HCT116 (cell line): ENCODE results near the gene FOXRED1. TPM values are rescaled to one million over a fixed set of nuclear protein-coding genes. Genes with fewer than 3 reads are reported as not detected.

ENCODE experiments used
- ATAC-seq: fragments of 200-7000 bp; cut with Tn5 transposase; 2 replicates; pipeline ENCODE4 v1.9.1; 2020; ENCODE audit warnings: mild to moderate bottlenecking, moderate library complexity
- BruUV-seq: library from RNA; stranded (reverse); fragments of 400-500 nt; replicated peaks from 2 replicates; lab custom pipeline; 2021; lab: Mats Ljungman, UMichigan
- CTCF ChIA-PET: fragments of 300-600 bp; sonication (Branson Sonifier 250); formaldehyde crosslinking; loops from one replicate; lab custom pipeline; 2021; ENCODE audit warnings: antibody characterized with exemption; lab: Charles Lee
- POLR2A ChIA-PET: fragments of 300-600, 350-600 bp; sonication (Branson Sonifier 250); formaldehyde crosslinking; loops from one replicate; lab custom pipeline; 2021; ENCODE audit warnings: antibody characterized with exemption; lab: Charles Lee
- RAD21 ChIA-PET, 2 experiments: fragments of 300-600 bp; sonication (Branson Sonifier 250); formaldehyde crosslinking; loops; one replicate each; lab custom pipeline; 2023; ENCODE audit warnings: low total read pairs in 2 of 2; ENCODE audit not compliant: uncharacterized antibody in 2 of 2, unreplicated experiment in 2 of 2, low non-redundant PET in 1 of 2; lab: Charles Lee
- DNase-seq: peaks from one replicate; pipeline ENCODE4 v3.0.0-alpha.2; 2010; ENCODE audit warnings: low read depth, low spot score
- H2AFZ ChIP-seq: fragments of 200-600 bp; shearing (Covaris generic), sonication (generic); 2 replicates; pipeline ENCODE4 v1.6.1; 2017; ENCODE audit warnings: low read depth, mixed run types, mixed read lengths, antibody characterized with exemption, low read length; ENCODE audit not compliant: poor library complexity, severe bottlenecking
- H3K27ac ChIP-seq: 2 replicates; pipeline ENCODE4 v1.5.1; 2012; ENCODE audit warnings: low read depth, low read length
- H3K27me3 ChIP-seq: fragments of 200-600 bp; sonication (generic); 2 replicates; pipeline ENCODE4 v1.6.1; 2016; ENCODE audit warnings: mixed run types, low read length, mixed read lengths; ENCODE audit not compliant: insufficient read depth
- H3K36me3 ChIP-seq, 2 experiments: fragments of 200-500 bp in 1 of 2; fragments of 200-600 bp in 1 of 2; sonication (Bioruptor generic) in 1 of 2; sonication (generic) in 1 of 2; 2 replicates each; pipeline versions ENCODE4 v1.5.1 to v1.6.1; 2014 to 2016; ENCODE audit warnings: low read length in 2 of 2, inconsistent platforms in 1 of 2, mixed read lengths in 1 of 2, mixed run types in 1 of 2; ENCODE audit not compliant: insufficient read depth in 2 of 2, control insufficient read depth in 1 of 2
- H3K4me1 ChIP-seq, 2 experiments: fragments of 200-600 bp in 1 of 2; sonication (generic) in 1 of 2; 2 replicates each; pipeline versions ENCODE4 v1.5.1 to v1.6.1; 2012 to 2017; ENCODE audit warnings: low read length in 2 of 2, inconsistent platforms in 1 of 2, mild to moderate bottlenecking in 1 of 2, mixed read lengths in 1 of 2, mixed run types in 1 of 2, moderate library complexity in 1 of 2; ENCODE audit not compliant: insufficient read depth in 2 of 2, control insufficient read depth in 1 of 2
- H3K4me2 ChIP-seq: fragments of 200-600 bp; sonication (generic); 2 replicates; pipeline ENCODE4 v1.6.1; 2017; ENCODE audit warnings: mixed run types, low read length, mixed read lengths
- H3K4me3 ChIP-seq, 2 experiments: fragments of 200-600 bp in 1 of 2; sonication (generic) in 1 of 2; replicated peaks in 1 of 2; 2 replicates each; pipeline ENCODE4 v1.5.1; 2011 to 2016; ENCODE audit warnings: low read length in 2 of 2, control low read depth in 1 of 2, low read depth in 1 of 2, mild to moderate bottlenecking in 1 of 2, mixed read lengths in 1 of 2, mixed run types in 1 of 2
- H3K79me2 ChIP-seq: fragments of 200-600 bp; sonication (generic); 2 replicates; pipeline ENCODE4 v1.6.1; 2017; ENCODE audit warnings: mild to moderate bottlenecking, mixed run types, low read length, moderate library complexity, mixed read lengths; ENCODE audit not compliant: insufficient read depth
- H3K9ac ChIP-seq: fragments of 200-600 bp; sonication (generic); 2 replicates; pipeline ENCODE4 v1.6.1; 2016; ENCODE audit warnings: low read length, mixed read lengths
- H3K9me2 ChIP-seq: fragments of 200-600 bp; sonication (generic), shearing (Covaris generic); 2 replicates; pipeline ENCODE4 v1.6.1; 2017; ENCODE audit warnings: mixed run types, mild to moderate bottlenecking, moderate library complexity; ENCODE audit not compliant: insufficient read depth
- H3K9me3 ChIP-seq, 2 experiments: fragments of 200-500 bp in 1 of 2; fragments of 200-600 bp in 1 of 2; sonication (Bioruptor generic) in 1 of 2; sonication (generic) in 1 of 2; 2 replicates each; pipeline ENCODE4 v1.6.1; 2014 to 2017; ENCODE audit warnings: low read length in 2 of 2, mixed read lengths in 2 of 2, inconsistent platforms in 1 of 2, low read depth in 1 of 2, mild to moderate bottlenecking in 1 of 2, mixed run types in 1 of 2, moderate library complexity in 1 of 2; ENCODE audit not compliant: control insufficient read depth in 1 of 2, insufficient read depth in 1 of 2
- H4K20me1 ChIP-seq: fragments of 200-600 bp; sonication (generic), shearing (Covaris generic); 2 replicates; pipeline ENCODE4 v1.6.1; 2017; ENCODE audit warnings: mixed run types, mild to moderate bottlenecking, moderate library complexity; ENCODE audit not compliant: insufficient read depth
- CBX3 ChIP-seq: IDR thresholded peaks from 2 replicates; pipeline ENCODE4 v1.6.1; 2012; ENCODE audit warnings: low read depth
- POLR2AphosphoS5 ChIP-seq: IDR thresholded peaks from 2 replicates; pipeline ENCODE4 v1.6.1; 2011; ENCODE audit warnings: mild to moderate bottlenecking, low read depth, low read length, moderate library complexity
- SP1 ChIP-seq: IDR thresholded peaks from 2 replicates; pipeline ENCODE4 v1.6.1; 2012; ENCODE audit warnings: low read depth
- YY1 ChIP-seq: IDR thresholded peaks from 2 replicates; pipeline ENCODE4 v1.6.1; 2011; ENCODE audit warnings: low read length, low read depth, moderate library complexity, mild to moderate bottlenecking; ENCODE audit not compliant: insufficient replicate concordance; ENCODE audit errors: extremely low read depth
- ZFX ChIP-seq: fragments of 450-650 bp; IDR thresholded peaks from 2 replicates; pipeline ENCODE4 v1.6.1; 2017
- ZNF274 ChIP-seq: fragments of 200-500 bp; sonication (Bioruptor generic); IDR thresholded peaks from 2 replicates; pipeline ENCODE4 v1.6.1; 2014; ENCODE audit warnings: mild to moderate bottlenecking, low read depth, low read length, inconsistent platforms
- intact Hi-C: fragments of 100-400 bp; cut with micrococcal nuclease; formaldehyde crosslinking; loops from 2 replicates; pipeline ENCODE4 v1.10.0; 2022
- total RNA-seq: library from RNA; stranded (reverse); gene quantifications from one replicate; pipeline ENCODE4 v1.2.1, GENCODE V29; 2021; ENCODE audit not compliant: unreplicated experiment
- TF ChIP-seq, protein P1 (sequence below), 3 experiments: fragments of 200-600 bp in 1 of 3; sonication (generic) in 1 of 3; IDR thresholded peaks in 2 of 3; conservative IDR thresholded peaks in 1 of 3; 2 replicates each; pipeline ENCODE4 v1.5.1; 2012 to 2017; ENCODE audit warnings: low read depth in 2 of 3, low read length in 2 of 3, antibody characterized with exemption in 1 of 3, borderline replicate concordance in 1 of 3, control low read depth in 1 of 3, mild to moderate bottlenecking in 1 of 3, mixed read lengths in 1 of 3, mixed run types in 1 of 3, moderate library complexity in 1 of 3; ENCODE audit not compliant: insufficient read depth in 1 of 3
- TF ChIP-seq, protein P2 (sequence below): IDR thresholded peaks from 2 replicates; pipeline ENCODE4 v1.6.1; 2011; ENCODE audit warnings: mild to moderate bottlenecking, low read length, moderate library complexity; ENCODE audit not compliant: insufficient replicate concordance; ENCODE audit errors: extremely low read depth

FOXRED1 gene
- total RNA-seq, 1 experiment from 2014 or later: 41.3 TPM

DNA sequence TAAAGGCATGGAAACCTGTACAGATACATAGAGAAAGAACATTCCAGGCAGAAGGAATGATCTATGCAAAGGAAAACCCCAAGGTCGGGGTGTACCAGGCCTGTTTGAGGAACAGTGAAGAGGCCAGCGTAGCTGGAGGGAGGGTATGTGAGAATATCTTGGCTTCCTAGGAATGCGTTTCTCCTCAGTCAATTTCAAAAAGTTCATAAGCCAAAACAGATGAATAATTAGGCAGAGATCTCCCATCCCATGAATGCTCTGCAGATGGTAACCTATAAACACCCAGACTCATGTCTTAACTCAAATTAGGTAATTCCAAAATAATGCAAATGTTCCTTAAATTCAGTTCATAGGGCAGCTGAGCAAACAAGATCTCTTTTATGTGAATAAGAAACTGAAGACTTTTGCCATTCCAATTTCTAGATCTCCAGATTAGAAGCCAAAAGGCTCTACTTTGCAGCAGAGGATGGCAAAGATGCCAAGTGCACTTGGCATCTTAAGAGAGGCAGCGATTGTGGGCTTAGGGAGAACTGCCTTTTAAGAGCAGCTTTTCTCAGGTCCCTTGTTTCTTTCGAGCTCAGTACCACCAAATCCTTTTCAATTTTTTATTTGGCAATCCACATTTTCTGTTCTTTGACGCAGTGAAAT, 44.2 kb upstream of the FOXRED1 start:
- TF ChIP-seq ZFX (no peak), ZNF274 (no peak), YY1 (no peak), POLR2AphosphoS5 (no peak), CBX3 (no peak), SP1 (no peak)
- TF ChIP-seq, protein P1, sequence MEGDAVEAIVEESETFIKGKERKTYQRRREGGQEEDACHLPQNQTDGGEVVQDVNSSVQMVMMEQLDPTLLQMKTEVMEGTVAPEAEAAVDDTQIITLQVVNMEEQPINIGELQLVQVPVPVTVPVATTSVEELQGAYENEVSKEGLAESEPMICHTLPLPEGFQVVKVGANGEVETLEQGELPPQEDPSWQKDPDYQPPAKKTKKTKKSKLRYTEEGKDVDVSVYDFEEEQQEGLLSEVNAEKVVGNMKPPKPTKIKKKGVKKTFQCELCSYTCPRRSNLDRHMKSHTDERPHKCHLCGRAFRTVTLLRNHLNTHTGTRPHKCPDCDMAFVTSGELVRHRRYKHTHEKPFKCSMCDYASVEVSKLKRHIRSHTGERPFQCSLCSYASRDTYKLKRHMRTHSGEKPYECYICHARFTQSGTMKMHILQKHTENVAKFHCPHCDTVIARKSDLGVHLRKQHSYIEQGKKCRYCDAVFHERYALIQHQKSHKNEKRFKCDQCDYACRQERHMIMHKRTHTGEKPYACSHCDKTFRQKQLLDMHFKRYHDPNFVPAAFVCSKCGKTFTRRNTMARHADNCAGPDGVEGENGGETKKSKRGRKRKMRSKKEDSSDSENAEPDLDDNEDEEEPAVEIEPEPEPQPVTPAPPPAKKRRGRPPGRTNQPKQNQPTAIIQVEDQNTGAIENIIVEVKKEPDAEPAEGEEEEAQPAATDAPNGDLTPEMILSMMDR (IDR thresholded peaks at IDR 0.05 in 2 of 3, conservative IDR thresholded peaks at IDR 0.05 in 1 of 3; ENCODE audit: borderline replicate concordance in 1 of 3, insufficient read depth in 1 of 3, low read depth in 2 of 3, low read length in 2 of 3): no peak
- TF ChIP-seq, protein P2, sequence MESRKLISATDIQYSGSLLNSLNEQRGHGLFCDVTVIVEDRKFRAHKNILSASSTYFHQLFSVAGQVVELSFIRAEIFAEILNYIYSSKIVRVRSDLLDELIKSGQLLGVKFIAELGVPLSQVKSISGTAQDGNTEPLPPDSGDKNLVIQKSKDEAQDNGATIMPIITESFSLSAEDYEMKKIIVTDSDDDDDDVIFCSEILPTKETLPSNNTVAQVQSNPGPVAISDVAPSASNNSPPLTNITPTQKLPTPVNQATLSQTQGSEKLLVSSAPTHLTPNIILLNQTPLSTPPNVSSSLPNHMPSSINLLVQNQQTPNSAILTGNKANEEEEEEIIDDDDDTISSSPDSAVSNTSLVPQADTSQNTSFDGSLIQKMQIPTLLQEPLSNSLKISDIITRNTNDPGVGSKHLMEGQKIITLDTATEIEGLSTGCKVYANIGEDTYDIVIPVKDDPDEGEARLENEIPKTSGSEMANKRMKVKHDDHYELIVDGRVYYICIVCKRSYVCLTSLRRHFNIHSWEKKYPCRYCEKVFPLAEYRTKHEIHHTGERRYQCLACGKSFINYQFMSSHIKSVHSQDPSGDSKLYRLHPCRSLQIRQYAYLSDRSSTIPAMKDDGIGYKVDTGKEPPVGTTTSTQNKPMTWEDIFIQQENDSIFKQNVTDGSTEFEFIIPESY: no peak
- TF ChIP-seq, all 23 proteins: peak for 0
- peaks cover 58% of the 10 kb centered on the region for H3K79me2 ChIP-seq
- ChIA-PET CTCF (no interaction called here), POLR2A (no interaction called here), RAD21 (no interaction called here)
- no peak overlapping the region for H3K4me3 ChIP-seq
- no peak overlapping the region for H3K27ac ChIP-seq
- ATAC-seq: no peak
- H3K4me1 ChIP-seq: no peaks in the 10 kb centered on the region
- H3K36me3 ChIP-seq: no peaks in the 10 kb centered on the region
- intact Hi-C loops: no loop called here
- BruUV-seq: no TSS peak
- H3K27me3 ChIP-seq: no peaks in the 10 kb centered on the region
- no peaks in the 10 kb centered on the region for H3K9me2 ChIP-seq
- H3K9ac ChIP-seq: no peak overlapping the region
- no peaks in the 10 kb centered on the region for H3K9me3 ChIP-seq
- no peak overlapping the region for H2AFZ ChIP-seq
- H3K4me2 ChIP-seq: no peak overlapping the region
- no peak for DNase-seq
- H4K20me1 ChIP-seq: no peaks in the 10 kb centered on the region
